Loucy (cell line): Measurements from ENCODE around the gene GMIP.

Experiments used
- H2AFZ ChIP-seq: fragments of 200-600 bp; sonication (generic); 2 replicates; pipeline ENCODE4 v1.6.0; 2016; ENCODE audit warnings: antibody characterized with exemption, mild to moderate bottlenecking, low read length, moderate library complexity
- H3F3A ChIP-seq: fragments of 200-600 bp; 2 replicates; pipeline ENCODE4 v1.6.0; 2016; ENCODE audit warnings: antibody characterized with exemption, low read depth, mild to moderate bottlenecking
- H3K27me3 ChIP-seq: fragments of 200-600 bp; sonication (generic); 2 replicates; pipeline ENCODE4 v1.6.1; 2014; ENCODE audit warnings: low read length, mild to moderate bottlenecking; ENCODE audit not compliant: insufficient read depth, poor library complexity, severe bottlenecking
- H3K36me3 ChIP-seq: fragments of 200-600 bp; sonication (generic); 2 replicates; pipeline ENCODE4 v1.6.1; 2016; ENCODE audit warnings: low read length; ENCODE audit not compliant: insufficient read depth
- H3K4me1 ChIP-seq: fragments of 200-600 bp; sonication (generic); 2 replicates; pipeline ENCODE4 v1.5.1; 2014; ENCODE audit warnings: low read length, mild to moderate bottlenecking; ENCODE audit not compliant: insufficient read depth, poor library complexity, severe bottlenecking
- H3K4me2 ChIP-seq: fragments of 200-600 bp; sonication (generic); 2 replicates; pipeline ENCODE4 v1.6.0; 2014; ENCODE audit warnings: antibody characterized with exemption, low read length, low read depth, mild to moderate bottlenecking; ENCODE audit not compliant: poor library complexity, severe bottlenecking
- H3K4me3 ChIP-seq: fragments of 200-600 bp; sonication (generic); 2 replicates; pipeline ENCODE4 v1.5.1; 2014; ENCODE audit warnings: low read length, mild to moderate bottlenecking, mixed read lengths; ENCODE audit not compliant: poor library complexity, severe bottlenecking
- H3K79me2 ChIP-seq: fragments of 200-600 bp; sonication (generic); 2 replicates; pipeline ENCODE4 v1.6.1; 2014; ENCODE audit warnings: low read length; ENCODE audit not compliant: insufficient read depth
- H3K9ac ChIP-seq: fragments of 200-600 bp; sonication (generic); 2 replicates; pipeline ENCODE4 v1.6.0; 2014; ENCODE audit warnings: mild to moderate bottlenecking, low read depth, low read length, moderate library complexity; ENCODE audit not compliant: poor library complexity, severe bottlenecking
- H3K9me2 ChIP-seq: fragments of 200-600 bp; sonication (generic); replicated peaks from 2 replicates; pipeline ENCODE4 v1.6.1; 2016; ENCODE audit warnings: low read depth, low read length, mixed read lengths
- H3K9me3 ChIP-seq: fragments of 200-600 bp; sonication (generic); 2 replicates; pipeline ENCODE4 v1.6.1; 2014; ENCODE audit warnings: mild to moderate bottlenecking, antibody characterized with exemption, low read length, low read depth; ENCODE audit not compliant: insufficient read depth
- H4K20me1 ChIP-seq: fragments of 200-600 bp; sonication (generic); 2 replicates; pipeline ENCODE4 v1.6.0; 2014; ENCODE audit warnings: antibody characterized with exemption, low read length, mild to moderate bottlenecking; ENCODE audit not compliant: insufficient read depth, poor library complexity, severe bottlenecking
- EZH2phosphoT487 ChIP-seq: fragments of 200-600 bp; IDR thresholded peaks from 2 replicates; pipeline ENCODE4 v1.6.1; 2018; ENCODE audit warnings: antibody characterized with exemption, mild to moderate bottlenecking, moderate library complexity, borderline replicate concordance
- TF ChIP-seq, protein P1 (sequence below): fragments of 200-600 bp; sonication (generic); conservative IDR thresholded peaks from 2 replicates; pipeline ENCODE4 v1.5.1; 2014; ENCODE audit warnings: mild to moderate bottlenecking, antibody characterized with exemption, low read length

Gene GMIP

GRCh38 chr19:19619849-19620210 is 23.6 kb downstream of the GMIP start:
- Histone ChIP-seq H3K9me2 (no peaks in the 10 kb centered on the region), H2AFZ (no peak overlapping the region), H3K79me2 (no peaks in the 10 kb centered on the region), H3K36me3 (no peaks in the 10 kb centered on the region), H3K27me3 (no peaks in the 10 kb centered on the region), H4K20me1 (no peaks in the 10 kb centered on the region), H3K9ac (no peak overlapping the region), H3K9me3 (no peaks in the 10 kb centered on the region), H3K4me2 (no peak overlapping the region), H3F3A (no peaks in the 10 kb centered on the region), H3K4me1 (no peaks in the 10 kb centered on the region), H3K4me3 (no peak overlapping the region)
- TF ChIP-seq, protein P1, sequence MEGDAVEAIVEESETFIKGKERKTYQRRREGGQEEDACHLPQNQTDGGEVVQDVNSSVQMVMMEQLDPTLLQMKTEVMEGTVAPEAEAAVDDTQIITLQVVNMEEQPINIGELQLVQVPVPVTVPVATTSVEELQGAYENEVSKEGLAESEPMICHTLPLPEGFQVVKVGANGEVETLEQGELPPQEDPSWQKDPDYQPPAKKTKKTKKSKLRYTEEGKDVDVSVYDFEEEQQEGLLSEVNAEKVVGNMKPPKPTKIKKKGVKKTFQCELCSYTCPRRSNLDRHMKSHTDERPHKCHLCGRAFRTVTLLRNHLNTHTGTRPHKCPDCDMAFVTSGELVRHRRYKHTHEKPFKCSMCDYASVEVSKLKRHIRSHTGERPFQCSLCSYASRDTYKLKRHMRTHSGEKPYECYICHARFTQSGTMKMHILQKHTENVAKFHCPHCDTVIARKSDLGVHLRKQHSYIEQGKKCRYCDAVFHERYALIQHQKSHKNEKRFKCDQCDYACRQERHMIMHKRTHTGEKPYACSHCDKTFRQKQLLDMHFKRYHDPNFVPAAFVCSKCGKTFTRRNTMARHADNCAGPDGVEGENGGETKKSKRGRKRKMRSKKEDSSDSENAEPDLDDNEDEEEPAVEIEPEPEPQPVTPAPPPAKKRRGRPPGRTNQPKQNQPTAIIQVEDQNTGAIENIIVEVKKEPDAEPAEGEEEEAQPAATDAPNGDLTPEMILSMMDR = no peak
- TF ChIP-seq EZH2phosphoT487 = no peak

DNA sequence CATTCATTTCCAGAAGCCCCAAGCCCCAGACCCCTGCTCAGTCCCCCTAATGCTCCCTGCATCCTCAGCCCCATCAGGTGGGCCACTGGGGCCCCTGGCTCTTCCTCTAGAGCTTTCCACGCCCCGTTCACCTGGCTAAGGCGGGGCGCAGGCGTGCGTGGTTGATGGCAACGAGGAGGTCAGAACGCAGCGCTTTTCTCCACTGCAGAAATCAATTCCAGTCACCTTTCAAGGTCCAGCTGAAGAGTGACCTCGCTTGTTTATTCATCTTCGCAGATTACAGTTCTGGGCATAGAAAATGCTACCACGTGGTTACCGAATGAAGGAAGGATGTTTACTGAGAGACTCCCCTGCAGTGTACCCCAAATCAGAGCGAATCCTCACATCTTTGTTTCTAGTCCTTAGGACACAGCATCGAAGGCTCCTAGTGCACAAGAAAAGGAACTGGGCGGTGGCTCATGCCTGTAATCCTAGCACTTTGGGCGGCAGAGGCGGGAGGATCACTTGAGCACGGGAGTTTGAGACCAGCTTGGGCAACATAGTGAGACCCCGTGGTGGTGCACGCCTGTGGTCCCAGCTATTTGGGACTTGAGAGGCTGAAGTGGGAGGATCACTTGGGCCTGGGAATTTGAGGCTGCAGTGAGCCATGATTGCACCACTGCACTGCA is 24.1 kb downstream of the GMIP start:
- no peaks in the 10 kb centered on the region for H3K36me3 ChIP-seq
- peak overlapping the region; percentile 69 for H3K4me3 ChIP-seq
- H3K4me1 ChIP-seq = no peaks in the 10 kb centered on the region
- no peaks in the 10 kb centered on the region for H3K9me3 ChIP-seq
- TF ChIP-seq, protein P1 = no peak
- TF ChIP-seq EZH2phosphoT487 = no peak
- no peaks in the 10 kb centered on the region for H3K27me3 ChIP-seq
- no peaks in the 10 kb centered on the region for H3F3A ChIP-seq
- H4K20me1 ChIP-seq = no peaks in the 10 kb centered on the region
- no peaks in the 10 kb centered on the region for H3K79me2 ChIP-seq
- peak overlapping the region; percentile 74; the same call in 1 of the 2 replicates for H2AFZ ChIP-seq
- H3K9ac ChIP-seq = no peak overlapping the region
- H3K4me2 ChIP-seq = peak overlapping the region; percentile 76
- no peaks in the 10 kb centered on the region for H3K9me2 ChIP-seq

GRCh38 chr19:19618219-19619051 is 25.0 kb downstream of the GMIP start, which contains the start of gene PBX4:
Gene PBX4, minus strand, starts transcription at chr19:19618687. Its CDS starts 58 bp downstream, at chr19:19618629.
- Histone ChIP-seq H4K20me1 (no peaks in the 10 kb centered on the region), H3K9ac (peak within 1 kb of the TSS; percentile 50), H3F3A (no peaks in the 10 kb centered on the region), H3K4me3 (peak within 1 kb of the TSS; percentile 69), H3K9me3 (no peaks in the 10 kb centered on the region), H3K9me2 (no peaks in the 10 kb centered on the region), H2AFZ (peak within 1 kb of the TSS; percentile 74), H3K4me2 (peak within 1 kb of the TSS; percentile 76), H3K4me1 (no peaks in the 10 kb centered on the region), H3K36me3 (no peaks in the 10 kb centered on the region), H3K27me3 (no peaks in the 10 kb centered on the region), H3K79me2 (no peaks in the 10 kb centered on the region)
- TF ChIP-seq EZH2phosphoT487 = no peak
- TF ChIP-seq, protein P1 = no peak
